ENCODE measurements around the gene NUTF2.
"Not testable (repeated sequence)": the region's sequence is repeated elsewhere in the genome, so short reads cannot be mapped to it uniquely, and the experiment has no call there.

The NUTF2 gene

GRCh38 chr16:67914758-67915495 lies 68.2 kb downstream of the NUTF2 start:
- no peak overlapping the region for H3K4me2 ChIP-seq (ENCODE audit: low read length)
- no peaks in the 10 kb centered on the region for H3K4me1 ChIP-seq (ENCODE audit: control insufficient read depth, low read length)
- H4K20me1 ChIP-seq (ENCODE audit: control insufficient read depth, insufficient read depth, low read depth, low read length) = 0 out of 2 replicates have a peak, but pooled peaks cover 2% of the 10 kb centered on the region
- TF ChIP-seq EZH2phosphoT487 (IDR thresholded peaks at IDR 0.05; ENCODE audit: borderline replicate concordance, low read length) = no peak
- no peak for TF ChIP-seq CTCF (IDR thresholded peaks at IDR 0.05; ENCODE audit: low read depth, low read length, poor library complexity, severe bottlenecking)
- H3K27ac ChIP-seq (ENCODE audit: low read depth, low read length) = no peak overlapping the region
- no peaks in the 10 kb centered on the region for H3K9me2 ChIP-seq (replicated peaks; ENCODE audit: control insufficient read depth, low read length)
- H3K36me3 ChIP-seq (ENCODE audit: control insufficient read depth, low read length) = no peaks in the 10 kb centered on the region
- H3K9me3 ChIP-seq (ENCODE audit: control insufficient read depth, insufficient read depth, low read length) = no peaks in the 10 kb centered on the region
- H3F3A ChIP-seq (ENCODE audit: control insufficient read depth, insufficient read depth) = no peaks in the 10 kb centered on the region
- H3K4me3 ChIP-seq (ENCODE audit: low read length) = no peak overlapping the region
- H3K79me2 ChIP-seq (ENCODE audit: control insufficient read depth, low read length) = no peaks in the 10 kb centered on the region
- H3K27me3 ChIP-seq (ENCODE audit: control insufficient read depth, low read length) = no peaks in the 10 kb centered on the region

- not testable (repeated sequence) for H3K4me2 ChIP-seq (ENCODE audit: low read length); H3K36me3 ChIP-seq (ENCODE audit: control insufficient read depth, low read length); H3K4me1 ChIP-seq (ENCODE audit: control insufficient read depth, low read length); H3K27ac ChIP-seq (ENCODE audit: low read depth, low read length); H3F3A ChIP-seq (ENCODE audit: control insufficient read depth, insufficient read depth); H4K20me1 ChIP-seq (ENCODE audit: control insufficient read depth, insufficient read depth, low read depth, low read length); H3K79me2 ChIP-seq (ENCODE audit: control insufficient read depth, low read length); H3K9me2 ChIP-seq (replicated peaks; ENCODE audit: control insufficient read depth, low read length); H3K27me3 ChIP-seq (ENCODE audit: control insufficient read depth, low read length); H3K9me3 ChIP-seq (ENCODE audit: control insufficient read depth, insufficient read depth, low read length); H3K4me3 ChIP-seq (ENCODE audit: low read length)
Observed at GRCh38 chr16:67915496-67915769, 68.7 kb downstream of the NUTF2 start.

DNA sequence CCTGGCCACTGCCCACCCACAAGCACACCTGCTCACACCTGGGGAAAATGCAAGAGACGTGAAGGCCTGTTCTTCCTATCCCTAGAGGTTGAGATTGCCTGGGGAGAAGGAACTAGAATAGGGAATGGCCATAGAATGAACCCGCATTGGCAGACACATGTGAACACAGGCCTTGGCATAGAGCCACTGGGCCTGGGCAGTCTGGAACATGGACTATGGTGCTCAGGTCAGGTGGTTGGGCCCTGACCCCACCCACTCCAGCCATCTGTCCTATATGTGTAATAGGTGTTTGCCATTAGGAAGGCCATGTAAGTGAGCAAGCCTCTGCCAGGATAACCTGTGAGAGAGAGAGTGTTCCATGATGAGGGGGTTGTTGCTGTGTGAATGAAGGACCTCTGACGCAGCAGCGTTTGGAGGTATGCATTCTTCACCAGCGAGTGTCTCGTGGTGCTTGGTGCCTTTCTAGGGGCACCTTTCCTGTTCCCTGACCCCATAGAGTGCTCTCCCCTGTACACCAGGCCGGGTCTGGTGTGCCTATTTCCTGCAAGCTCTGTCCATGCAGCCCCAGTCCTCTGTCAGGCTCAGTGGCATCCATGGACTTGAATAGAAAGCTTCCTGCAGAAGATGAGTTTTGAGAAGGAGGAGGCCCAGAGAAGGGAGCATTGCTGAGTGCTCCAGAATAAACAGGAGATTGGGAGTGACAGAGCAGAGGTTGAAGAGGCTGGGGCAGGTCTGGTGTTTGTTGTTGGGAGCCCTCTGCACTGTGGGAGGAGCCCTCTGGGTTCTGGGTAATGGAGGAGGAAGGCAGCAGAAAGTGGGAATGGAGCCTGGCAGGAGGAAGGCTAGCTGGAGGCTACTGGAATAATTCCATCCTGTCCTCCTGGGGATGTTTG lies 69.3 kb downstream of the NUTF2 start:
- Histone ChIP-seq H3K4me1 (ENCODE audit: control insufficient read depth, low read length) (no peaks in the 10 kb centered on the region), H3K4me3 (ENCODE audit: low read length) (no peak overlapping the region), H3K79me2 (ENCODE audit: control insufficient read depth, low read length) (no peaks in the 10 kb centered on the region), H3K27ac (ENCODE audit: low read depth, low read length) (no peak overlapping the region), H3K27me3 (ENCODE audit: control insufficient read depth, low read length) (no peaks in the 10 kb centered on the region), H3K9me2 (replicated peaks; ENCODE audit: control insufficient read depth, low read length) (no peaks in the 10 kb centered on the region), H3F3A (ENCODE audit: control insufficient read depth, insufficient read depth) (no peaks in the 10 kb centered on the region), H4K20me1 (ENCODE audit: control insufficient read depth, insufficient read depth, low read depth, low read length) (0 out of 2 replicates have a peak, but pooled peaks cover 2% of the 10 kb centered on the region), H3K4me2 (ENCODE audit: low read length) (no peak overlapping the region), H3K36me3 (ENCODE audit: control insufficient read depth, low read length) (no peaks in the 10 kb centered on the region), H3K9me3 (ENCODE audit: control insufficient read depth, insufficient read depth, low read length) (no peaks in the 10 kb centered on the region)
- TF ChIP-seq EZH2phosphoT487 (IDR thresholded peaks at IDR 0.05; ENCODE audit: borderline replicate concordance, low read length) (no peak), CTCF (IDR thresholded peaks at IDR 0.05; ENCODE audit: low read depth, low read length, poor library complexity, severe bottlenecking) (no peak)
